Mucosa of descending colon (tissue), 3 donors: Measurements from ENCODE around the gene JPT1. TPM values are rescaled to one million over a fixed set of nuclear protein-coding genes. Genes with fewer than 3 reads are reported as not detected.
A peak's percentile ranks its signal among the peaks of the same experiment; 100 is the strongest.

Source experiments
- ATAC-seq: fragments of 200-7000 bp; cut with Tn5 transposase; one replicate; pipeline ENCODE4 v1.9.1; 2020; ENCODE audit warnings: mild to moderate bottlenecking, moderate library complexity
- DNase-seq, 3 donors: peaks; one replicate each; pipeline ENCODE4 v3.0.0-alpha.2; 2020
- H3K36me3 ChIP-seq: fragments of 200-600 bp; one replicate; pipeline ENCODE4 v1.8.0; 2021; ENCODE audit warnings: low read depth, mild to moderate bottlenecking
- H3K4me1 ChIP-seq: fragments of 200-600 bp; one replicate; pipeline ENCODE4 v1.8.0; 2021; ENCODE audit warnings: low read depth, mild to moderate bottlenecking
- H3K4me3 ChIP-seq: fragments of 200-600 bp; one replicate; pipeline ENCODE4 v1.8.0; 2021; ENCODE audit warnings: mild to moderate bottlenecking
- H3K9me3 ChIP-seq: fragments of 200-600 bp; one replicate; pipeline ENCODE4 v1.8.0; 2021; ENCODE audit warnings: mild to moderate bottlenecking
- intact Hi-C, 2 donors: fragments of 100-400 bp; cut with DNase I in 1 of 2; cut with micrococcal nuclease in 1 of 2; formaldehyde crosslinking; loops; one replicate each; pipeline versions ENCODE4 v1.11.0 to v1.11.1; 2022; cut with DNase I, micrococcal nuclease
- total RNA-seq, 3 donors: library from RNA; stranded (reverse); fragmentation: NEBNext Ultra II Directional in 2 of 3; extraction: Animal tissue kit (Norgen Biotek cat#: 25700) in 2 of 3; gene quantifications; one replicate each; pipeline versions ENCODE4 v1.2.1 to v1.2.4, GENCODE V29; 2021 to 2023
- TF ChIP-seq, protein P1 (sequence below): fragments of 200-600 bp; IDR thresholded peaks from one replicate; pipeline ENCODE4 v1.8.0; 2022; ENCODE audit warnings: antibody characterized with exemption, mild to moderate bottlenecking
- donor health status: DM: no; HTN: no; CAD: no; lungs with moderate emphysema.
- donor health status: DM: no; HTN: no; CAD: no.
- donor health status: DM: no; HTN: yes; CAD: no.

JPT1 gene
- total RNA-seq, 3 donors from 2014 or later, result 105 to 314 (median 209) TPM

GRCh38 chr17:75124041-75124818, 30.1 kb downstream of the JPT1 start:
- Histone ChIP-seq H3K9me3 (no peaks in the 10 kb centered on the region), H3K36me3 (no peaks in the 10 kb centered on the region), H3K4me1 (peaks cover 53% of the 10 kb centered on the region), H3K4me3 (no peak overlapping the region)
- DNase-seq, result peak; percentile 93 to 97 (median 95)
- peak; percentile 92 for ATAC-seq
- TF ChIP-seq, protein P1, sequence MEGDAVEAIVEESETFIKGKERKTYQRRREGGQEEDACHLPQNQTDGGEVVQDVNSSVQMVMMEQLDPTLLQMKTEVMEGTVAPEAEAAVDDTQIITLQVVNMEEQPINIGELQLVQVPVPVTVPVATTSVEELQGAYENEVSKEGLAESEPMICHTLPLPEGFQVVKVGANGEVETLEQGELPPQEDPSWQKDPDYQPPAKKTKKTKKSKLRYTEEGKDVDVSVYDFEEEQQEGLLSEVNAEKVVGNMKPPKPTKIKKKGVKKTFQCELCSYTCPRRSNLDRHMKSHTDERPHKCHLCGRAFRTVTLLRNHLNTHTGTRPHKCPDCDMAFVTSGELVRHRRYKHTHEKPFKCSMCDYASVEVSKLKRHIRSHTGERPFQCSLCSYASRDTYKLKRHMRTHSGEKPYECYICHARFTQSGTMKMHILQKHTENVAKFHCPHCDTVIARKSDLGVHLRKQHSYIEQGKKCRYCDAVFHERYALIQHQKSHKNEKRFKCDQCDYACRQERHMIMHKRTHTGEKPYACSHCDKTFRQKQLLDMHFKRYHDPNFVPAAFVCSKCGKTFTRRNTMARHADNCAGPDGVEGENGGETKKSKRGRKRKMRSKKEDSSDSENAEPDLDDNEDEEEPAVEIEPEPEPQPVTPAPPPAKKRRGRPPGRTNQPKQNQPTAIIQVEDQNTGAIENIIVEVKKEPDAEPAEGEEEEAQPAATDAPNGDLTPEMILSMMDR, result no peak
- intact Hi-C loops, result no loop called here

- ATAC-seq (no peak), DNase-seq (no peak)
- TF ChIP-seq, protein P1, result no peak
- no peak overlapping the region for H3K4me3 ChIP-seq
- H3K9me3 ChIP-seq, result no peaks in the 10 kb centered on the region
- intact Hi-C loops, result loop anchor here in 1 of 2 donors (10.0 kb wide), 1 partner anchor 56 kb away; no protein-coding TSS in a partner anchor
- peaks cover 42% of the 10 kb centered on the region for H3K4me1 ChIP-seq
- H3K36me3 ChIP-seq, result no peaks in the 10 kb centered on the region
Observed at GRCh38 chr17:75118307-75118706, 36.0 kb downstream of the JPT1 start.

- DNase-seq (no peak), ATAC-seq (no peak)
- Histone ChIP-seq H3K4me1 (peaks cover 40% of the 10 kb centered on the region), H3K9me3 (no peaks in the 10 kb centered on the region), H3K36me3 (no peaks in the 10 kb centered on the region), H3K4me3 (no peak overlapping the region)
- TF ChIP-seq, protein P1, result no peak
- intact Hi-C loops, result loop anchor here in 1 of 2 donors (10.0 kb wide), 1 partner anchor 58 kb away; no protein-coding TSS in a partner anchor
Observed at GRCh38 chr17:75116737-75117136, 37.6 kb downstream of the JPT1 start.

GRCh38 chr17:75115555-75115954, 38.8 kb downstream of the JPT1 start:
- intact Hi-C loops, result loop anchor here (2.0 to 10.0 kb wide), 2 partner anchors 59 to 81 kb away; no protein-coding TSS in a partner anchor
- ATAC-seq (no peak), DNase-seq (peak in 1 of 3 donors; percentile 21)
- H3K4me1 ChIP-seq, result peaks cover 51% of the 10 kb centered on the region
- H3K9me3 ChIP-seq, result no peaks in the 10 kb centered on the region
- no peak overlapping the region for H3K4me3 ChIP-seq
- no peaks in the 10 kb centered on the region for H3K36me3 ChIP-seq
- TF ChIP-seq, protein P1, result no peak

DNA sequence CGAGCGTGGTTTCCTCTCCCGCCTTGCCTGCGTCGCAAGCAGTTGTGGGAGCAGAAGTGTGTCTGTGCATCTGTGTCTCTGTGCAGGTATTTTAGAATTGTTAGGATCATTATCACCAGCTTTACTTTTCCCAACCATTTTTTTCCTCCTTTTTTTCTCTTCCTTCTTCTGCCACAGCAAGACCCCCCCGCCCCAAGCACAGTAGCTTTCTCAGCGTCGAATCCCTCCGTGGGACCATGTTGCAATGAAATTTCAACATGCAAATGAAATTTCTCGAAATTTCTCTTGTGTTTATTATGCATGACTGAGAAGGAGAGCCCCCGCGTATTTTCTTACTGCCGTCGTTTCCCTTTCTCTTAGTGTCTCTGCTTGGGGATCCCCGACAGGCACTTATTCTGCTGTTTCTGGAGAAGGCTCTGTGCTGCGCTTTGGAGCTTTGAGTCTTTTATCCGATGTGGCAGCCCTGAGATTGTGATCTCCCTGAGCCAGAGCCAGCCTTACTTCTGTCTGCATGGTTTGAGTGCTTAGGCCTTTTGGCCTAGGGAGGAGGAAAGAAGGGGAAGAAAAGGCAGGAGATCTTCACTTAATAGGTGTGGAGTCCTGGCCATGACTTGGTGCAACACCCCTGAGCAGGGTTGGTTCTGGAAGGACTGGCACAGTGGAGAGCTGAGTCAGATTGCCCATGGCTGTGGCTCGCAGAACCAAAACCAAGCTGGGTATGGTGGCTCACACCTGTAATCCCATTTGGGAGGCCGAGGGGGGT, 39.6 kb downstream of the JPT1 start:
- ATAC-seq, result no peak
- no peak overlapping the region for H3K4me3 ChIP-seq
- DNase-seq, result peak in 1 of 3 donors; percentile 41
- intact Hi-C loops, result loop anchor here (2.0 to 10.0 kb wide), 2 partner anchors 60 to 82 kb away; no protein-coding TSS in a partner anchor
- TF ChIP-seq, protein P1, result no peak
- no peaks in the 10 kb centered on the region for H3K36me3 ChIP-seq
- H3K4me1 ChIP-seq, result peaks cover 47% of the 10 kb centered on the region
- H3K9me3 ChIP-seq, result no peaks in the 10 kb centered on the region
